IMR-90 (cell line): ENCODE data around the gene NXN. TPM values are rescaled to one million over a fixed set of nuclear protein-coding genes. Genes with fewer than 3 reads are reported as not detected.

Experiments used
- ATAC-seq: fragments of 200-7000 bp; cut with Tn5 transposase; 2 replicates; pipeline ENCODE4 v1.9.1; 2020; ENCODE audit warnings: low read depth, mild to moderate bottlenecking, moderate library complexity
- BruUV-seq: library from RNA; stranded (reverse); fragments of 400-500 nt; replicated peaks from 2 replicates; lab custom pipeline; 2021; lab: Mats Ljungman, UMichigan
- CTCF ChIA-PET: fragments of 300-600 bp; formaldehyde crosslinking; extraction: SDS; loops from one replicate; lab custom pipeline; 2021; ENCODE audit warnings: antibody characterized with exemption; lab: Yijun Ruan, JAX
- POLR2A ChIA-PET: fragments of 300-600 bp; sonication (Branson Sonifier 250); formaldehyde crosslinking; loops from one replicate; lab custom pipeline; 2022; ENCODE audit warnings: antibody characterized with exemption; ENCODE audit not compliant: unreplicated experiment; lab: Charles Lee
- DNase-seq: peaks from one replicate; pipeline ENCODE4 v3.0.0; 2013
- H2AFZ ChIP-seq: replicated peaks from 2 replicates; pipeline ENCODE3; 2013; ENCODE audit warnings: low read length, mild to moderate bottlenecking; ENCODE audit not compliant: poor library complexity
- H2AK5ac ChIP-seq: 2 replicates; pipeline ENCODE4 v1.6.1; 2013; ENCODE audit warnings: low read depth, low read length, inconsistent platforms
- H2AK9ac ChIP-seq: replicated peaks from 2 replicates; pipeline ENCODE3; 2013; ENCODE audit warnings: mild to moderate bottlenecking, low read depth, low read length, moderate library complexity; ENCODE audit not compliant: poor library complexity
- H2BK120ac ChIP-seq: 2 replicates; pipeline ENCODE4 v1.6.1; 2013; ENCODE audit warnings: low read depth, low read length, inconsistent platforms
- H2BK15ac ChIP-seq: 3 replicates; pipeline ENCODE4 v1.6.1; 2013; ENCODE audit warnings: low read depth, low read length, inconsistent platforms
- H2BK20ac ChIP-seq: 2 replicates; pipeline ENCODE4 v1.6.1; 2013; ENCODE audit warnings: low read depth, mild to moderate bottlenecking, inconsistent platforms, low read length, moderate library complexity
- H2BK5ac ChIP-seq: 2 replicates; pipeline ENCODE4 v1.6.1; 2013; ENCODE audit warnings: mild to moderate bottlenecking, low read depth, low read length, inconsistent platforms; ENCODE audit not compliant: poor library complexity, severe bottlenecking
- H3K14ac ChIP-seq: replicated peaks from 2 replicates; pipeline ENCODE4 v1.6.1; 2013; ENCODE audit warnings: low read depth, low read length, inconsistent platforms
- H3K18ac ChIP-seq: 2 replicates; pipeline ENCODE4 v1.6.1; 2013; ENCODE audit warnings: low read depth, low read length, control low read depth
- H3K23ac ChIP-seq: 2 replicates; pipeline ENCODE4 v1.6.1; 2013; ENCODE audit warnings: low read depth, low read length, inconsistent platforms
- H3K27ac ChIP-seq: 2 replicates; pipeline ENCODE4 v1.5.1; 2013; ENCODE audit warnings: mild to moderate bottlenecking, control low read depth, low read length; ENCODE audit not compliant: insufficient read depth
- H3K27me3 ChIP-seq: 2 replicates; pipeline ENCODE4 v1.6.1; 2013; ENCODE audit warnings: low read length; ENCODE audit not compliant: control insufficient read depth, insufficient read depth
- H3K36me3 ChIP-seq: 2 replicates; pipeline ENCODE4 v1.6.1; 2013; ENCODE audit warnings: low read length, mixed read lengths; ENCODE audit not compliant: control insufficient read depth, insufficient read depth
- H3K4ac ChIP-seq: 2 replicates; pipeline ENCODE4 v1.6.1; 2013; ENCODE audit warnings: low read depth, low read length, inconsistent platforms
- H3K4me1 ChIP-seq: 2 replicates; pipeline ENCODE4 v1.6.1; 2013; ENCODE audit warnings: low read length, mixed read lengths; ENCODE audit not compliant: control insufficient read depth, insufficient read depth
- H3K4me2 ChIP-seq: 2 replicates; pipeline ENCODE4 v1.6.1; 2013; ENCODE audit warnings: low read depth, mild to moderate bottlenecking, control low read depth, low read length, moderate library complexity
- H3K4me3 ChIP-seq: 2 replicates; pipeline ENCODE4 v1.5.1; 2013; ENCODE audit warnings: low read depth, mild to moderate bottlenecking, control low read depth, low read length, moderate library complexity; ENCODE audit not compliant: insufficient read depth
- H3K56ac ChIP-seq: 2 replicates; pipeline ENCODE4 v1.6.1; 2013; ENCODE audit warnings: low read length, inconsistent platforms; ENCODE audit not compliant: insufficient read depth; ENCODE audit errors: extremely low read depth
- H3K79me1 ChIP-seq, 2 experiments: 2 replicates each; pipeline ENCODE4 v1.6.1; 2013; ENCODE audit warnings: low read length in 2 of 2, inconsistent platforms in 1 of 2, low read depth in 1 of 2
- H3K9ac ChIP-seq: 2 replicates; pipeline ENCODE4 v1.6.1; 2013; ENCODE audit warnings: low read depth, low read length, control low read depth
- H3K9me1 ChIP-seq: 2 replicates; pipeline ENCODE4 v1.6.1; 2013; ENCODE audit warnings: low read length, inconsistent platforms; ENCODE audit not compliant: insufficient read depth
- H3K9me3 ChIP-seq: 2 replicates; pipeline ENCODE4 v1.6.1; 2013; ENCODE audit warnings: low read length; ENCODE audit not compliant: control insufficient read depth, insufficient read depth
- H4K20me1 ChIP-seq: 2 replicates; pipeline ENCODE4 v1.6.1; 2013; ENCODE audit warnings: low read length, inconsistent platforms; ENCODE audit not compliant: insufficient read depth
- H4K5ac ChIP-seq: 2 replicates; pipeline ENCODE4 v1.6.1; 2013; ENCODE audit warnings: mild to moderate bottlenecking, low read depth, low read length, control low read depth
- H4K8ac ChIP-seq, 2 experiments: 2 replicates each; pipeline ENCODE4 v1.6.1; 2013; ENCODE audit warnings: low read depth in 2 of 2, low read length in 2 of 2, control low read depth in 1 of 2, inconsistent platforms in 1 of 2
- H4K91ac ChIP-seq: 2 replicates; pipeline ENCODE4 v1.6.1; 2013; ENCODE audit warnings: low read depth, low read length, inconsistent platforms; ENCODE audit not compliant: insufficient read depth
- BHLHE40 ChIP-seq: fragments of 150-350 bp; IDR thresholded peaks from 2 replicates; pipeline ENCODE4 v1.6.1; 2016; ENCODE audit warnings: mild to moderate bottlenecking, low read depth, low read length
- CEBPB ChIP-seq: IDR thresholded peaks from 2 replicates; pipeline ENCODE4 v1.6.1; 2012; ENCODE audit warnings: low read depth, low read length, improper control_type of control experiment
- CHD1 ChIP-seq: IDR thresholded peaks from 2 replicates; pipeline ENCODE4 v1.6.1; 2012; ENCODE audit warnings: low read depth, low read length, improper control_type of control experiment
- CTCF ChIP-seq: conservative IDR thresholded peaks from 2 replicates; pipeline ENCODE4 v1.5.1; 2012; ENCODE audit warnings: mild to moderate bottlenecking, low read depth, low read length, improper control_type of control experiment
- ELK1 ChIP-seq: fragments of 150-350 bp; IDR thresholded peaks from 2 replicates; pipeline ENCODE4 v1.6.1; 2016; ENCODE audit warnings: low read depth, mild to moderate bottlenecking, low read length, moderate library complexity, borderline replicate concordance
- FOS ChIP-seq: fragments of 150-350 bp; IDR thresholded peaks from 2 replicates; pipeline ENCODE4 v1.6.1; 2016; ENCODE audit warnings: low read depth, low read length
- MAFK ChIP-seq: IDR thresholded peaks from 2 replicates; pipeline ENCODE4 v1.6.1; 2012; ENCODE audit warnings: low read depth, low read length, improper control_type of control experiment
- MAZ ChIP-seq: IDR thresholded peaks from 2 replicates; pipeline ENCODE4 v1.6.1; 2012; ENCODE audit warnings: low read depth, mild to moderate bottlenecking, low read length, improper control_type of control experiment, moderate library complexity, borderline replicate concordance
- MXI1 ChIP-seq: IDR thresholded peaks from 2 replicates; pipeline ENCODE4 v1.6.1; 2012; ENCODE audit warnings: low read depth, mild to moderate bottlenecking, low read length, moderate library complexity, borderline replicate concordance
- NFE2L2 ChIP-seq: fragments of 150-350 bp; IDR thresholded peaks from 2 replicates; pipeline ENCODE4 v1.6.1; 2016; ENCODE audit warnings: low read depth, mild to moderate bottlenecking, low read length
- POLR2A ChIP-seq: IDR thresholded peaks from 2 replicates; pipeline ENCODE4 v1.6.1; 2012; ENCODE audit warnings: mild to moderate bottlenecking, low read depth, low read length
- RAD21 ChIP-seq: IDR thresholded peaks from 2 replicates; pipeline ENCODE4 v1.6.1; 2012; ENCODE audit warnings: low read length, improper control_type of control experiment
- RCOR1 ChIP-seq: IDR thresholded peaks from 2 replicates; pipeline ENCODE4 v1.6.1; 2012; ENCODE audit warnings: mild to moderate bottlenecking, low read length, improper control_type of control experiment; ENCODE audit not compliant: insufficient replicate concordance
- RFX5 ChIP-seq: IDR thresholded peaks from 2 replicates; pipeline ENCODE4 v1.8.0; 2012; ENCODE audit warnings: low read depth, mild to moderate bottlenecking, low read length, moderate library complexity
- SMC3 ChIP-seq: fragments of 150-350 bp; IDR thresholded peaks from 2 replicates; pipeline ENCODE4 v1.6.1; 2016; ENCODE audit warnings: low read depth, mild to moderate bottlenecking, antibody characterized with exemption, low read length, moderate library complexity
- USF2 ChIP-seq: fragments of 150-350 bp; IDR thresholded peaks from 2 replicates; pipeline ENCODE4 v1.6.1; 2017; ENCODE audit warnings: mild to moderate bottlenecking, antibody characterized with exemption, low read length, low read depth
- WGBS, 2 experiments: methylation state at CpG; one replicate each; pipeline versions ENCODE4 v1.1.5 to v1.1.7; 2013; ENCODE audit warnings: missing lambda C conversion rate in 2 of 2; ENCODE audit not compliant: insufficient read length in 1 of 2; ENCODE audit errors: extremely low coverage in 2 of 2; 5-methylcytosine and 5-hydroxymethylcytosine counted together
- dilution Hi-C: fragments of 300-500 bp; cut with HindIII; formaldehyde crosslinking; loops from one replicate; pipeline ENCODE4 v1.14.3; 2018; ENCODE audit warnings: low sequenced_read_pairs; ENCODE audit not compliant: unreplicated experiment
- in situ Hi-C: fragments of 300-500 bp; cut with MboI; formaldehyde crosslinking; loops from 3 replicates; pipeline ENCODE4 v1.14.3; 2019; ENCODE audit warnings: low sequenced_read_pairs, inconsistent platforms, mixed read lengths
- intact Hi-C: fragments of 100-400 bp; cut with micrococcal nuclease; formaldehyde crosslinking; loops from 2 replicates; pipeline ENCODE4 v1.10.0; 2022
- polyA plus RNA-seq, 3 experiments: library from polyadenylated mRNA; depleted of rRNA; stranded (reverse); fragments of >200 nt; gene quantifications; 2 replicates each; pipeline ENCODE4 v1.2.3, GENCODE V29; 2012; ENCODE audit warnings: low replicate concordance in 1 of 3
- total RNA-seq: library from RNA; depleted of rRNA; stranded (reverse); fragments of >200 nt; gene quantifications from 2 replicates; pipeline ENCODE4 v1.2.3, GENCODE V29; 2012

The NXN gene
- total and polyA plus RNA-seq, 2 of the 4 experiments (the other 2 are of a cell fraction), result 52.5 to 116 TPM

- Histone ChIP-seq H3K79me1 (peaks cover 23 to 75% of the 10 kb centered on the region in 2 experiments), H4K20me1 (peaks cover 63% of the 10 kb centered on the region)
These were observed 90.6 kb downstream of the NXN start for GRCh38 chr17:888998-889441.

More at GRCh38 chr17:888998-889441, 90.6 kb downstream of the NXN start:
- H4K5ac ChIP-seq, result no peak overlapping the region
- no peak overlapping the region for H2BK20ac ChIP-seq
- H3K14ac ChIP-seq, result no peak overlapping the region
- no peak overlapping the region for H3K4ac ChIP-seq
- peaks cover 6% of the 10 kb centered on the region for H3K36me3 ChIP-seq
- ChIA-PET POLR2A (no interaction called here), CTCF (no interaction called here)
- H3K9me1 ChIP-seq, result peaks cover 12% of the 10 kb centered on the region
- H3K56ac ChIP-seq, result no peak overlapping the region
- no peak overlapping the region for H2BK5ac ChIP-seq
- 93% methylated on average over 6 of the region's 12 CpGs; no CpG with 5 or more reads in 1 of the 2 experiments for WGBS, 2 experiments
- intact Hi-C loops, result no loop called here
- H3K4me2 ChIP-seq, result no peak overlapping the region
- H3K27me3 ChIP-seq, result no peaks in the 10 kb centered on the region
- H2AK5ac ChIP-seq, result no peak overlapping the region
- H2AFZ ChIP-seq, result no peak overlapping the region
- H4K8ac ChIP-seq, result no peak overlapping the region
- H3K18ac ChIP-seq, result no peak overlapping the region
- ATAC-seq, result no peak
- no peak overlapping the region for H2AK9ac ChIP-seq
- no peak for DNase-seq
- no peak overlapping the region for H3K9ac ChIP-seq
- no peak overlapping the region for H3K27ac ChIP-seq
- no peak overlapping the region for H3K23ac ChIP-seq
- dilution Hi-C loops, result no loop called here
- no peak overlapping the region for H2BK15ac ChIP-seq
- peaks cover 7% of the 10 kb centered on the region; the same call in 1 of the 2 replicates for H3K4me1 ChIP-seq
- no peaks in the 10 kb centered on the region for H3K9me3 ChIP-seq
- H4K91ac ChIP-seq, result no peak overlapping the region
- H3K4me3 ChIP-seq, result no peak overlapping the region
- TF ChIP-seq SMC3, result no peak
- TF ChIP-seq CTCF, result no peak
- no peak for TF ChIP-seq RAD21
- no peak for TF ChIP-seq CHD1
- TF ChIP-seq USF2, result no peak
- TF ChIP-seq RFX5, result no peak
- no peak for TF ChIP-seq MXI1
- TF ChIP-seq FOS, result no peak
- no peak for TF ChIP-seq MAFK
- TF ChIP-seq ELK1, result no peak
- no peak for TF ChIP-seq POLR2A
- TF ChIP-seq BHLHE40, result no peak
- no peak for TF ChIP-seq RCOR1
- TF ChIP-seq NFE2L2, result no peak
- no peak for TF ChIP-seq MAZ
- no peak for TF ChIP-seq CEBPB
- in situ Hi-C loops, result no loop called here
- no peak overlapping the region for H2BK120ac ChIP-seq
- BruUV-seq, result no TSS peak
